IMR-90 (cell line): ENCODE data around the gene STON2. TPM values are rescaled to one million over a fixed set of nuclear protein-coding genes. Genes with fewer than 3 reads are reported as not detected.

Source experiments
- CTCF ChIP-seq: conservative IDR thresholded peaks from 2 replicates; pipeline ENCODE4 v1.5.1; 2012; ENCODE audit warnings: mild to moderate bottlenecking, low read depth, low read length, improper control_type of control experiment
- POLR2A ChIP-seq: IDR thresholded peaks from 2 replicates; pipeline ENCODE4 v1.6.1; 2012; ENCODE audit warnings: mild to moderate bottlenecking, low read depth, low read length
- polyA plus RNA-seq, 3 experiments: library from polyadenylated mRNA; depleted of rRNA; stranded (reverse); fragments of >200 nt; gene quantifications; 2 replicates each; pipeline ENCODE4 v1.2.3, GENCODE V29; 2012; ENCODE audit warnings: low replicate concordance in 1 of 3
- total RNA-seq: library from RNA; depleted of rRNA; stranded (reverse); fragments of >200 nt; gene quantifications from 2 replicates; pipeline ENCODE4 v1.2.3, GENCODE V29; 2012

The STON2 gene
- total and polyA plus RNA-seq, 2 of the 4 experiments (the other 2 are of a cell fraction), result not detected

- TF ChIP-seq CTCF, result no peak
- no peak for TF ChIP-seq POLR2A
These were observed 123.8 kb downstream of the STON2 start (continued) for GRCh38 chr14:81276073-81277069.
